Activated T-cell treated with anti-CD3 and anti-CD28 coated beads, Interleukin-2, amount 50 U/mL, for 4 hours (primary cell): Measurements from ENCODE around the gene ATP2C1. TPM values are rescaled to one million over a fixed set of nuclear protein-coding genes. Genes with fewer than 3 reads are reported as not detected.

Experiments used
- ATAC-seq, 2 donors: fragments of 200-7000 bp; cut with Tn5 transposase; one replicate each; pipeline ENCODE4 v1.10.0; 2021
- DNase-seq: peaks from one replicate; pipeline ENCODE4 v3.0.0-alpha.2; 2020
- H3K27me3 Mint-ChIP-seq: one replicate; pipeline ENCODE4 v1.8.0; 2021; ENCODE audit warnings: low read depth, mixed read lengths
- H3K36me3 Mint-ChIP-seq: one replicate; pipeline ENCODE4 v1.8.0; 2022; ENCODE audit warnings: mixed read lengths; ENCODE audit not compliant: insufficient read depth
- H3K4me1 Mint-ChIP-seq: one replicate; pipeline ENCODE4 v1.8.0; 2021; ENCODE audit warnings: low read depth, mixed read lengths
- H3K4me3 Mint-ChIP-seq: one replicate; pipeline ENCODE4 v1.8.0; 2021; ENCODE audit warnings: mild to moderate bottlenecking, moderate library complexity, mixed read lengths
- H3K9me3 Mint-ChIP-seq: one replicate; pipeline ENCODE4 v1.8.0; 2021; ENCODE audit warnings: mixed read lengths
- total RNA-seq, 3 donors: library from RNA; stranded (reverse); gene quantifications; one replicate each; pipeline ENCODE4 v1.2.1, GENCODE V29; 2021

ATP2C1 gene
- total RNA-seq, 3 donors from 2014 or later = 50.2 to 55.3 (median 51.9) TPM

- peaks cover 60% of the 10 kb centered on the region for H3K4me1 Mint-ChIP-seq
- H3K9me3 Mint-ChIP-seq = no peaks in the 10 kb centered on the region
- no peaks in the 10 kb centered on the region for H3K27me3 Mint-ChIP-seq
- no peak overlapping the region for H3K4me3 Mint-ChIP-seq
- ATAC-seq (peak in 1 of 2 donors; percentile 22), DNase-seq (no peak)
- H3K36me3 Mint-ChIP-seq = peaks cover 2% of the 10 kb centered on the region
These were observed 12.6 kb downstream of the ATP2C1 start for GRCh38 chr3:130906374-130906995.

DNA sequence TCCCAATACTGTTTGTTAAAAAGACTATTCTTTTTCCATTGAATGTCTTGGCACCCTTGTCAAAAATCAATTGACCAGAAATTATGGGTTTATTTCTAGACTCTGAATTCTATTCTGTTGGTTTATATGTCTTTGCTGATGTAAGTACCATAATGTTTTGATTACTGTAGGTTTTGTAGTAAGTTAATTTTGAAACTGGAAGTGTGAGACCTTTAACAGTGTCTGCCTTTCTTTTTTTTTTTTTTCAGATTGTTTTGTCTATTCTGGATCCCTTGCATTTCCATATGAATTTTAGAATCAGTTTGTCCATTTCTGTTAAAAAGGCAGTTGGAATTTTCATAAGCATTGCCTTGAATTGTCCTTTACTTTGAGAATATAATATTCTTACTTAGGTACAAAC is 13.6 kb downstream of the ATP2C1 start:
- ATAC-seq (peak in 1 of 2 donors; percentile 19), DNase-seq (no peak)
- H3K27me3 Mint-ChIP-seq = no peaks in the 10 kb centered on the region
- H3K4me3 Mint-ChIP-seq = no peak overlapping the region
- peaks cover 52% of the 10 kb centered on the region for H3K4me1 Mint-ChIP-seq
- no peaks in the 10 kb centered on the region for H3K9me3 Mint-ChIP-seq
- peaks cover 2% of the 10 kb centered on the region for H3K36me3 Mint-ChIP-seq

DNA sequence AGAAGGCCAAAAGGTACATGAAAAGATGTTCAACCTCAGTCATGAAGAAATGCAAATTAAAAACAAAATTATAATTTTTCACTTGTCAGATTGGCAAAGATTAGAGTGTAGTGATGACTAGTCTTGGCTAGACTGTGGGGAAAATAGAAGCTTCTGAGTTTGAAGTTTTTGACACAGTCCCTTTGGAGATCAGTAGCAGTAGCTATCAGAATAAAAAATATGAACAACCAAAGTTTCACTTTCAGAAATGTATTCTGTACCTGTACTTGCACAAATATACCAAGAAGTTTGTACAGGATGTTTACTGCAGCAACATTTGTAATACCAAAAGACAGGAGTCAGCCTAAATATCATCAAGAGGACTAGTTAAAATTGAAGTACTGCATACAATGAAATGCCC is 14.1 kb downstream of the ATP2C1 start:
- DNase-seq (no peak), ATAC-seq (peak; percentile 85 to 89)
- Mint-ChIP-seq H3K4me1 (peaks cover 49% of the 10 kb centered on the region), H3K36me3 (peaks cover 2% of the 10 kb centered on the region), H3K9me3 (no peaks in the 10 kb centered on the region), H3K4me3 (no peak overlapping the region), H3K27me3 (no peaks in the 10 kb centered on the region)

GRCh38 chr3:130915567-130916292 is 21.8 kb downstream of the ATP2C1 start:
- no peaks in the 10 kb centered on the region for H3K27me3 Mint-ChIP-seq
- ATAC-seq (no peak), DNase-seq (no peak)
- H3K36me3 Mint-ChIP-seq = peaks cover 13% of the 10 kb centered on the region
- H3K4me3 Mint-ChIP-seq = no peak overlapping the region
- H3K4me1 Mint-ChIP-seq = peaks cover 20% of the 10 kb centered on the region
- no peaks in the 10 kb centered on the region for H3K9me3 Mint-ChIP-seq

- peaks cover 22% of the 10 kb centered on the region for H3K4me1 Mint-ChIP-seq
- H3K36me3 Mint-ChIP-seq = peaks cover 13% of the 10 kb centered on the region
- H3K9me3 Mint-ChIP-seq = no peaks in the 10 kb centered on the region
- H3K4me3 Mint-ChIP-seq = no peak overlapping the region
- ATAC-seq = no peak
- H3K27me3 Mint-ChIP-seq = no peaks in the 10 kb centered on the region
- DNase-seq = no peak
These were observed 22.8 kb downstream of the ATP2C1 start for GRCh38 chr3:130916507-130917167.

GRCh38 chr3:130918328-130918727 is 24.4 kb downstream of the ATP2C1 start:
- no peaks in the 10 kb centered on the region for H3K9me3 Mint-ChIP-seq
- no peaks in the 10 kb centered on the region for H3K27me3 Mint-ChIP-seq
- H3K36me3 Mint-ChIP-seq = peaks cover 16% of the 10 kb centered on the region
- ATAC-seq (no peak), DNase-seq (no peak)
- peaks cover 34% of the 10 kb centered on the region for H3K4me1 Mint-ChIP-seq
- H3K4me3 Mint-ChIP-seq = no peak overlapping the region

DNA sequence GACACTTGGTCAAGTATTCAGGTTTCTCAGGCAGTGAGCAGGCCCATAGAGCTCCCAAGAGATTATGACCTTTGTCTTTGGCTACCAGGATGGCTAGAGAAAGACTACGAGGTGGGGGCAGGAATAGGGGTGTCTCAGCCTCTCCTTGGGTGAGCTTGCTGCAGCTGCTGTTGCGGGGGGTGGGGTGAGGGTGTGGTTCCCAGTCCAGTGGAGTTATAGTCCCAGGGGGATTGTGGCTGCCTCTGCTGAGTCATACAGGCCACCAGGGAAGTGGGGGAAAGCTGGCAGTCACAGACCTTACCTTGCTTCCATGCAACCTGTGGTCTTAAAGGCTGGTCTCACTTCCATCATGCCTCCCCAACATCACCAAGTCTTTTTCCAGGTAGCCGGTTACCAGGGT is 31.7 kb downstream of the ATP2C1 start:
- H3K9me3 Mint-ChIP-seq = peaks cover 13% of the 10 kb centered on the region

GRCh38 chr3:130926504-130926903 is 32.6 kb downstream of the ATP2C1 start:
- DNase-seq = no peak
- ATAC-seq = no peak
- Mint-ChIP-seq H3K27me3 (no peaks in the 10 kb centered on the region), H3K36me3 (peaks cover 22% of the 10 kb centered on the region), H3K9me3 (peaks cover 13% of the 10 kb centered on the region), H3K4me1 (peaks cover 42% of the 10 kb centered on the region), H3K4me3 (no peak overlapping the region)

More for the DNA sequence above, 31.7 kb downstream of the ATP2C1 start:
- no peak for ATAC-seq
- DNase-seq = no peak
- no peak overlapping the region for H3K4me3 Mint-ChIP-seq
- H3K27me3 Mint-ChIP-seq = no peaks in the 10 kb centered on the region
- H3K4me1 Mint-ChIP-seq = peaks cover 44% of the 10 kb centered on the region
- peaks cover 16% of the 10 kb centered on the region for H3K36me3 Mint-ChIP-seq

GRCh38 chr3:130929804-130930203 is 35.9 kb downstream of the ATP2C1 start:
- no peak overlapping the region for H3K4me3 Mint-ChIP-seq
- H3K27me3 Mint-ChIP-seq = no peaks in the 10 kb centered on the region
- DNase-seq (no peak), ATAC-seq (no peak)
- H3K9me3 Mint-ChIP-seq = peaks cover 2% of the 10 kb centered on the region
- H3K4me1 Mint-ChIP-seq = peaks cover 26% of the 10 kb centered on the region
- H3K36me3 Mint-ChIP-seq = peaks cover 21% of the 10 kb centered on the region

- DNase-seq (no peak), ATAC-seq (no peak)
- Mint-ChIP-seq H3K27me3 (no peaks in the 10 kb centered on the region), H3K9me3 (no peaks in the 10 kb centered on the region), H3K36me3 (peaks cover 25% of the 10 kb centered on the region), H3K4me1 (peaks cover 8% of the 10 kb centered on the region), H3K4me3 (no peak overlapping the region)
These were observed 39.1 kb downstream of the ATP2C1 start for GRCh38 chr3:130932979-130933378.

- H3K36me3 Mint-ChIP-seq = peaks cover 25% of the 10 kb centered on the region
- H3K9me3 Mint-ChIP-seq = no peaks in the 10 kb centered on the region
- H3K27me3 Mint-ChIP-seq = no peaks in the 10 kb centered on the region
- ATAC-seq (no peak), DNase-seq (no peak)
- no peak overlapping the region for H3K4me3 Mint-ChIP-seq
- H3K4me1 Mint-ChIP-seq = peaks cover 6% of the 10 kb centered on the region
These were observed 40.0 kb downstream of the ATP2C1 start for GRCh38 chr3:130933801-130934345.

DNA sequence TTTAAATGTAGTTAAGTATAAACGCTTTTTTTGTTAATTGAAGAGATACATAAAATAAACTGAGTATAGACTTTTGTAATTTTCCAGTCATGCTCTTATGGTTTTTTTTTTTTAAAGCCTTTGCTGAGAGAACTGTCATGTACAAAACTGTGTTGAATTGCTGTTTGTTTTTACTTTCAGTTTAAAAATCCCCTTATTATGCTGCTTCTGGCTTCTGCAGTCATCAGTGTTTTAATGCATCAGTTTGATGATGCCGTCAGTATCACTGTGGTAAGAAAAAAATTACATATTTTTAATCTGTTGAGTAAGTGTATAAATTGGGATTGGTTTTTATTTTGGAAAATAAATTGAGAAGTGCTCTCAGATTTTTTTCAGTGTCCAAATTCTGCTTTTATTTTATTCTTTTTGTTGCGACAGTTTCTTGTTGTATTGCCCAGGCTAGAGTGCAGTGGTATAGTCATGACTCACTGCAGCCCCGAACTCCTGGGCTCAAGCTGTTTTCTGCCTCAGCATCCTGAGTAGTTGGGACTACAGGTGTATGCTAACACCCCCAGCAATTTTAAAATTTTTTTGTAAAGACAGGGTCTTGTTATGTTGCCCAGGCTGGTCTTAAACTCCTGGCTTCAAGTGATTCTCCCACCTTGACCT is 40.7 kb downstream of the ATP2C1 start:
- Mint-ChIP-seq H3K9me3 (no peaks in the 10 kb centered on the region), H3K4me1 (peaks cover 4% of the 10 kb centered on the region), H3K27me3 (no peaks in the 10 kb centered on the region), H3K36me3 (peaks cover 29% of the 10 kb centered on the region), H3K4me3 (no peak overlapping the region)
- no peak for DNase-seq
- ATAC-seq = no peak

DNA sequence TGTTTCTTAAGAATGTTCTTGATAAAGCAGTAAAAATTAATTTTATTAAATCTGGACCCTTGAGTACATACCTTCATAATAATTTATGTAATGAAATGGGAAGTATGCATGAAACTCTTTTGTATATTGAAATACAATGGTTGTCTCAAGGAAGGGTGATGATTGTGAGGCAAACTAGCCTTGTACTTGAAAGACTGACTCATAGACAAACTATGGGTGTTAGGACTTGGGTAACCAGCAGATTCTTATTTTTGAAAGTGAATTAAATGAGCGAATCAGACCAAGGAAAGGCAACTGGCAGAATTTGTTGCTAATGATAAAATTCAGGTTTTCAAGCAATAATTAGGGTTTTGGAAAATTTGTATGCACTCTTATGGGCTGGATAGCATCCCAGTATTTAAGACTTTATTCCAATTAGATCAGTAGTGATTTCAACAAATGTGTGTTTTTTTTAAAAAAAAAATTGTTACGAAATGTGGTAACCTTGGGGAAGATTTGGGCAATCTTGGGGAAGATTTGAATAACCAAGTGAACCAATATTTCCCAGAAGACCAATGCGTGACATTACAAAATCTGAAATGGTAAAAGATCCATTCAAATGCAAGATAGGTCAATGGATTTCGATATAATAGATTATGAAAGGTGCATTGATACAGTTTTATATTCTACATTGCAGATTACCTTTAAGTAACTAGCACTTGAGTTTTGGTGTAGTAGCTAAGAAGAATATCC is 42.0 kb downstream of the ATP2C1 start:
- H3K36me3 Mint-ChIP-seq = peaks cover 31% of the 10 kb centered on the region
- no peaks in the 10 kb centered on the region for H3K4me1 Mint-ChIP-seq
- ATAC-seq (no peak), DNase-seq (no peak)
- no peaks in the 10 kb centered on the region for H3K27me3 Mint-ChIP-seq
- no peaks in the 10 kb centered on the region for H3K9me3 Mint-ChIP-seq
- H3K4me3 Mint-ChIP-seq = no peak overlapping the region

DNA sequence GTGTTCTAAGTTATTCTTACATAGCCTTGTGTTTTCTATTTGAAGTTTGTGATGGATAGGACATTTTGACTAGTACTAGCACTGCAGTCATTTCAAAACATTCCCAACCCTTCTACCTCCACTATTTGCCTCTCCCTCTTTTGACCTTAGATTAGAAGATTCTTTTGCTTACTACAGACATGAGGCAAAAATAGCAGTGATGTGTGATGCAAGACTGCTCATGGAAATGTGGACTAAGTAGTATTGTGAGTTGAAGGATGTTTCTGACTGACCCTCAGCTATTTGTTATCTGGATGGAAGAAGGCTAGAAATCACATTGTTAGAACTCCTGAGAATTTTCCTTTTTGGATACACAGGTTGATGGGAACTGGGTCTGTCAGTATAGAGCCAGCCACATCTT is 45.9 kb downstream of the ATP2C1 start:
- Mint-ChIP-seq H3K4me1 (no peaks in the 10 kb centered on the region), H3K36me3 (peaks cover 37% of the 10 kb centered on the region), H3K4me3 (no peak overlapping the region), H3K27me3 (no peaks in the 10 kb centered on the region), H3K9me3 (no peaks in the 10 kb centered on the region)
- no peak for DNase-seq
- ATAC-seq = no peak
